ENCODE measurements around the gene DLL1.

DLL1 gene

GRCh38 chr6:170283212-170284081, 7.4 kb downstream of the DLL1 start:
- H3K9me3 ChIP-seq (ENCODE audit: control insufficient read depth, low read length), result no peaks in the 10 kb centered on the region
- H3K27ac ChIP-seq (ENCODE audit: insufficient read depth, low read length, poor library complexity, severe bottlenecking), result no peak overlapping the region
- no peak overlapping the region for H3K4me3 ChIP-seq (ENCODE audit: insufficient read depth, low read depth, low read length, poor library complexity, severe bottlenecking)
- no peaks in the 10 kb centered on the region for H3K36me3 ChIP-seq (ENCODE audit: control insufficient read depth, insufficient read depth, low read length)
- peaks cover 15% of the 10 kb centered on the region for H3K27me3 ChIP-seq (replicated peaks; ENCODE audit: control insufficient read depth, insufficient read depth, low read length, poor library complexity, severe bottlenecking)
- DNase-seq, result no peak
- peaks cover 4% of the 10 kb centered on the region for H3K4me1 ChIP-seq (ENCODE audit: control insufficient read depth, insufficient read depth, low read length, poor library complexity, severe bottlenecking)

DNA sequence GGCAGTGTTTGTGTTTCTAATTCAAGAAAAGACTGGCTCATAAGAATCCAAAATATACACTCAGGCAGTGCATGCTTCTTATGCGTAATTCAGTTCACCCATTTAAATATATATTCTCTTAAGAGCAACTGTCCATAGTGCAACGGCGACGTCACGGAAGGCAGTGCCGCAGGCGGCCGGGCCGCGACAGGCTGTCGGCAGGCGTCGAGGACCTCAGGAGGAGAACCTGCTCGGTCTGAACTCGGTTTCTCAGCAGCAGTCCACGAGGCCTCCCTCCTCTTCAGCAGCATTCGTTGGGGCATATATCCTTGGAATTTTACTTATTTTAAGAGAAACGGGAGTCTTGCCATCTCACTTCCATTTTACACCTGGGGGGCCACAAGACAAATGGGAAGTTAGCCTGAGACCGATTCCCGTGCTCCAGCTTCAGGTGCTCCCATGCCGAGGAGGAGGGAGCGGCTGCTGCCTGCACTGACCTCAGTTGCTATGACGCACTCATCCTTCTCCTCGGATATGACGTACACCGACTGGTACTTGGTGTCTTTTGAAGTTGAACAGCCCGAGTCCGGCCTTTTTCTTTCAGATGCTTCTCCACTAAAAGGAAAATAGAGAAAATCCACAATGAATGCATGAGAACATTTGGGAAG, 8.2 kb downstream of the DLL1 start:
- H3K4me3 ChIP-seq (ENCODE audit: insufficient read depth, low read depth, low read length, poor library complexity, severe bottlenecking), result no peak overlapping the region
- H3K36me3 ChIP-seq (ENCODE audit: control insufficient read depth, insufficient read depth, low read length), result no peaks in the 10 kb centered on the region
- no peak for DNase-seq
- H3K4me1 ChIP-seq (ENCODE audit: control insufficient read depth, insufficient read depth, low read length, poor library complexity, severe bottlenecking), result no peaks in the 10 kb centered on the region
- H3K9me3 ChIP-seq (ENCODE audit: control insufficient read depth, low read length), result no peaks in the 10 kb centered on the region
- peaks cover 10% of the 10 kb centered on the region for H3K27me3 ChIP-seq (replicated peaks; ENCODE audit: control insufficient read depth, insufficient read depth, low read length, poor library complexity, severe bottlenecking)
- no peak overlapping the region for H3K27ac ChIP-seq (ENCODE audit: insufficient read depth, low read length, poor library complexity, severe bottlenecking)

- Histone ChIP-seq H3K4me3 (ENCODE audit: insufficient read depth, low read depth, low read length, poor library complexity, severe bottlenecking) (no peak overlapping the region), H3K4me1 (ENCODE audit: control insufficient read depth, insufficient read depth, low read length, poor library complexity, severe bottlenecking) (no peaks in the 10 kb centered on the region), H3K9me3 (ENCODE audit: control insufficient read depth, low read length) (no peaks in the 10 kb centered on the region), H3K36me3 (ENCODE audit: control insufficient read depth, insufficient read depth, low read length) (no peaks in the 10 kb centered on the region), H3K27me3 (replicated peaks; ENCODE audit: control insufficient read depth, insufficient read depth, low read length, poor library complexity, severe bottlenecking) (peaks cover 4% of the 10 kb centered on the region), H3K27ac (ENCODE audit: insufficient read depth, low read length, poor library complexity, severe bottlenecking) (no peak overlapping the region)
- no peak for DNase-seq
Observed at GRCh38 chr6:170281331-170282292, 9.3 kb downstream of the DLL1 start.

DNA sequence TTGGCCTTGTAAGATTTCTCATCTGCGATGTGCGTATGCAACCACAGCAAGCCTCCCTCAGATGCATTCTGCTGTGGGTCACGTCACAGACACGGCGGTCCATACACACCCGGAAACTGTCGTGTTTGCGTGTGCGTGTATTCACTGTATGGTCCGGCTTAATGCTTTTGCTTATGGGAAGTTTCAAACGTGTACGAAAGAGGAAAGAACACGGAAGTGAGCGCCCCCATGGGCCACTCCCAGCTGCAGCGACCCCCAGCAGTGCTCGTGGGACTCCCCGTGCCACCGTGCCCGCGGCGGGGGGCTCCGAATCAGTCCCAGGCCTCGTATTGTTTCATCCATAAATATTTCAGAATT, 10.2 kb downstream of the DLL1 start:
- Histone ChIP-seq H3K36me3 (ENCODE audit: control insufficient read depth, insufficient read depth, low read length) (no peaks in the 10 kb centered on the region), H3K27me3 (replicated peaks; ENCODE audit: control insufficient read depth, insufficient read depth, low read length, poor library complexity, severe bottlenecking) (peaks cover 4% of the 10 kb centered on the region), H3K4me3 (ENCODE audit: insufficient read depth, low read depth, low read length, poor library complexity, severe bottlenecking) (peak overlapping the region; percentile 32), H3K9me3 (ENCODE audit: control insufficient read depth, low read length) (no peaks in the 10 kb centered on the region), H3K4me1 (ENCODE audit: control insufficient read depth, insufficient read depth, low read length, poor library complexity, severe bottlenecking) (no peaks in the 10 kb centered on the region), H3K27ac (ENCODE audit: insufficient read depth, low read length, poor library complexity, severe bottlenecking) (peak overlapping the region; percentile 39)
- DNase-seq, result no peak

DNA sequence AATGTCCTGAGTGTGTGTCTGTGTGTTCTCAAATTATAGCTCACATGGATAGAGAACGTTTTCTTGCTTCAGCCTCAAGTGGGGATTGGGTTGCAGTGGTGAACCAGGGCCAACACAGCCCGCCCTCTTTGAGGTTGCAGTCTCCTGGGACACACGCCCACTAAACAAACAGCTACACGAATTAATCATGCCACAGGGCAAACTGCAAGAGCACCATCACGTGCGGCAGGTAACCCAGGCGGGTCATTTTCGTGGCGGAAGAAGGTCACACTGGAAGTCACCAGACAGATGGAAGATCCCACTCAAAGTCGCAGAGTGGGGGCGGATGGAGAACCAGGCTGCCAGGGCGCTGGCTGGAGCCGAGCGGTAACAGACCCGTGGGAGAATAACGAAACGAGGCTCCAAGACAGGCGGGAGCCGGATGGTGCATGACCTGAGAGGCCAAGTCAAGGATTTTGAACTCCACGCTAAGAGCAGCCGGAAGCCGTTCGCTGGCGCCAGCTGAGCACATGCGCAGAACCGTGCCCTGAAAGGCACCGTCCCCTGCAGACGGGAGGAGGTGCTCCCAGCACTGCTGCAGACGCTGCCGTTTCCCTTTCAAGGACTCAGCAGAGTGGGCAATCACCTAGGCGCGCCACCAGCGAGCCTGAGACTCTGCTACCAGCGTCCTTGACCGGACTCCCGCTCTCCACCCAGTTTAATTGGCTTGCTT, 10.7 kb downstream of the DLL1 start:
- peak overlapping the region; percentile 39 for H3K27ac ChIP-seq (ENCODE audit: insufficient read depth, low read length, poor library complexity, severe bottlenecking)
- H3K4me3 ChIP-seq (ENCODE audit: insufficient read depth, low read depth, low read length, poor library complexity, severe bottlenecking), result peak overlapping the region; percentile 32
- H3K9me3 ChIP-seq (ENCODE audit: control insufficient read depth, low read length), result no peaks in the 10 kb centered on the region
- peak in 2 of 3 donors; percentile 22 to 61 for DNase-seq
- no peaks in the 10 kb centered on the region for H3K4me1 ChIP-seq (ENCODE audit: control insufficient read depth, insufficient read depth, low read length, poor library complexity, severe bottlenecking)
- peaks cover 2% of the 10 kb centered on the region for H3K27me3 ChIP-seq (replicated peaks; ENCODE audit: control insufficient read depth, insufficient read depth, low read length, poor library complexity, severe bottlenecking)
- H3K36me3 ChIP-seq (ENCODE audit: control insufficient read depth, insufficient read depth, low read length), result no peaks in the 10 kb centered on the region

GRCh38 chr6:170279426-170279825, 11.5 kb downstream of the DLL1 start:
- Histone ChIP-seq H3K9me3 (ENCODE audit: control insufficient read depth, low read length) (no peaks in the 10 kb centered on the region), H3K4me3 (ENCODE audit: insufficient read depth, low read depth, low read length, poor library complexity, severe bottlenecking) (no peak overlapping the region), H3K27me3 (replicated peaks; ENCODE audit: control insufficient read depth, insufficient read depth, low read length, poor library complexity, severe bottlenecking) (no peaks in the 10 kb centered on the region), H3K36me3 (ENCODE audit: control insufficient read depth, insufficient read depth, low read length) (no peaks in the 10 kb centered on the region), H3K4me1 (ENCODE audit: control insufficient read depth, insufficient read depth, low read length, poor library complexity, severe bottlenecking) (no peaks in the 10 kb centered on the region), H3K27ac (ENCODE audit: insufficient read depth, low read length, poor library complexity, severe bottlenecking) (no peak overlapping the region)
- no peak for DNase-seq

DNA sequence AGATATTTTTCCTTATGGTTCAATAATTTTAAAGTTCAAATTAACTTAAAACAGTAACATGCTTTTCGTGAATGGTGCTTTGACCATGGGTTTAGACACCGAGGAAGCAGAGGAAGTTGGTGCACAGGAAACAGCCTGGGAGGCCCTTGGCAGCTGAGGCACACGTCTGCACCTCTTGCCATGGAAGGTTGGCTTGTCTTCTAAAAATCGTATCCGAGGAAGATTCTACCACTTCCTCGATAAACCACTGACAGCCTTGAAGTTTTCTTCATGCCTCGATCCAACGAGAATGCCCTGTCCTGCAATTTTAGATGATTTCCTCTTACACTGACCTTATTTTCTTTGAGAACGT, 12.2 kb downstream of the DLL1 start:
- Histone ChIP-seq H3K36me3 (ENCODE audit: control insufficient read depth, insufficient read depth, low read length) (no peaks in the 10 kb centered on the region), H3K27me3 (replicated peaks; ENCODE audit: control insufficient read depth, insufficient read depth, low read length, poor library complexity, severe bottlenecking) (no peaks in the 10 kb centered on the region), H3K4me1 (ENCODE audit: control insufficient read depth, insufficient read depth, low read length, poor library complexity, severe bottlenecking) (no peaks in the 10 kb centered on the region), H3K9me3 (ENCODE audit: control insufficient read depth, low read length) (no peaks in the 10 kb centered on the region), H3K4me3 (ENCODE audit: insufficient read depth, low read depth, low read length, poor library complexity, severe bottlenecking) (no peak overlapping the region), H3K27ac (ENCODE audit: insufficient read depth, low read length, poor library complexity, severe bottlenecking) (no peak overlapping the region)
- no peak for DNase-seq

GRCh38 chr6:170277893-170278742, 12.8 kb downstream of the DLL1 start:
- Histone ChIP-seq H3K27me3 (replicated peaks; ENCODE audit: control insufficient read depth, insufficient read depth, low read length, poor library complexity, severe bottlenecking) (no peaks in the 10 kb centered on the region), H3K4me3 (ENCODE audit: insufficient read depth, low read depth, low read length, poor library complexity, severe bottlenecking) (no peak overlapping the region), H3K36me3 (ENCODE audit: control insufficient read depth, insufficient read depth, low read length) (no peaks in the 10 kb centered on the region), H3K4me1 (ENCODE audit: control insufficient read depth, insufficient read depth, low read length, poor library complexity, severe bottlenecking) (no peaks in the 10 kb centered on the region), H3K9me3 (ENCODE audit: control insufficient read depth, low read length) (no peaks in the 10 kb centered on the region), H3K27ac (ENCODE audit: insufficient read depth, low read length, poor library complexity, severe bottlenecking) (no peak overlapping the region)
- DNase-seq, result no peak

All from effector memory CD4-positive, alpha-beta T cell (primary cell).